BLaER1 treated with 17β-estradiol and CSF1 and Interleukin-3, amounts not matched to agents 10 nM and 100 nM (cell line): Measurements from ENCODE around the gene ELOVL5.

Experiments
- H3K27ac ChIP-seq, 11 experiments: shearing (Covaris generic); formaldehyde crosslinking; 2 replicates each; pipeline ENCODE4 v1.8.1; 2022
- H3K27me3 ChIP-seq, 11 experiments: shearing (Covaris generic); formaldehyde crosslinking; 2 replicates each; pipeline ENCODE4 v1.8.1; 2022
- H3K36me3 ChIP-seq, 11 experiments: shearing (Covaris generic); formaldehyde crosslinking; 2 replicates each; pipeline ENCODE4 v1.8.1; 2022
- H3K4me1 ChIP-seq, 10 experiments: shearing (Covaris generic); formaldehyde crosslinking; 2 replicates each; pipeline ENCODE4 v1.8.1; 2022
- H3K4me2 ChIP-seq, 11 experiments: shearing (Covaris generic); formaldehyde crosslinking; 2 replicates each; pipeline ENCODE4 v1.8.1; 2022
- H3K4me3 ChIP-seq, 10 experiments: shearing (Covaris generic); formaldehyde crosslinking; 2 replicates each; pipeline ENCODE4 v1.8.1; 2022
- H3K9ac ChIP-seq, 11 experiments: shearing (Covaris generic); formaldehyde crosslinking; 2 replicates each; pipeline ENCODE4 v1.8.1; 2022
- H3K9me3 ChIP-seq, 11 experiments: shearing (Covaris generic); formaldehyde crosslinking; replicated peaks in 1 of 11; 2 replicates each; pipeline ENCODE4 v1.8.1; 2022
- H4K20me1 ChIP-seq, 11 experiments: shearing (Covaris generic); formaldehyde crosslinking; 2 replicates each; pipeline ENCODE4 v1.8.1; 2022
- Cebpa-rat ChIP-seq, 11 experiments: shearing (Covaris generic); IDR thresholded peaks; 2 replicates each; pipeline ENCODE4 v1.8.1; 2022

ELOVL5 gene

DNA sequence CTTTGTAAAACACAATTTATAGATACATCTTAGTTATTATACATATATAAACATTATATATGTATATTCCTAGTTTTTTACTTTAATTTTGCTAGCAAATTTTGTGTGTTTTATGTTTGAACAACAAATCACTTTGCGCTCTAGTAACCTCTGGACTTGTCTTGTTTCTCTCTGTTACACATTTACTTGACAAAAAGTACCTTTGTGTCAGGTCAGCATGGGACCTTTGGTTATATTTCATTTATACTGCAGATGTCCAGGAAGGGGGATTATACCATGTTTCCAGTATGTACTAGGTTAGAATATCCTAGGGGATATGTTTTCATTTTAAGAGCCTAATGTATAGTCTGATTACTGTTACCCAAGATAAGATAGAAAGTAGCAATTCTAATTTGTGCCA, 28.5 kb upstream of the ELOVL5 start:
- H3K4me2 ChIP-seq, result no peak overlapping the region
- H3K9me3 ChIP-seq, result peaks cover 0 to 8% (median 0%) of the 10 kb centered on the region in 11 experiments; a peak in 2 of 22 replicates
- no peaks in the 10 kb centered on the region for H4K20me1 ChIP-seq
- no peak for TF ChIP-seq Cebpa-rat (IDR thresholded peaks at IDR 0.05)
- no peak overlapping the region for H3K27ac ChIP-seq
- no peak overlapping the region for H3K4me3 ChIP-seq
- H3K4me1 ChIP-seq, result no peaks in the 10 kb centered on the region
- no peaks in the 10 kb centered on the region for H3K36me3 ChIP-seq
- H3K27me3 ChIP-seq, result no peaks in the 10 kb centered on the region
- no peak overlapping the region for H3K9ac ChIP-seq

DNA sequence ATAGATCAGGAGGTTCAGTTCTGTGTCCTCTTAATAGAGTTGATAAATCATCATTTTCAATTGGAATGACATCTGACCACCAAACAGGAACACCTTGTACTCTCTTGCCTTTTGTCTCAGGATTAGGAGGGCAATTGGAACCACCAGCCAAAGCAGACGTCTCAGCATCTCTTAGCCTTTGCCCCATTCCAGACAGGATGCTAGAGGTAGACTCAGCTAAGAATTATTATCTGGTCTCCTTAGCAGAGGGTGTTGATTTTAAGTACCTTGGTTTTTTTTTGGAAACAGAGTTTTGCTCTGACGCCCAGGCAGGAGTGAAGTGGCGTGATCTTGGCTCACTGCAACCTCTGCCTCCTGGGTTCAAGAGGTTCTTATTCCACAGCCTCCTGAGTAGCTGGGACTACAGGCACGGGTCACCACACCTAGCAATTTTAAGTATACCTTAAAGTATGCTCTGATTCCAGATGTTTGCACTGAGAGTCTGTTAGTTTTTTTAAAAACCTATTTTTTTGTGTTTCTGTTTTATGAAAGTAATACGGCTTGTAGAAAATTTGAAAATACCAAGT, 28.0 kb upstream of the ELOVL5 start:
- Histone ChIP-seq H3K36me3 (no peaks in the 10 kb centered on the region), H3K4me3 (no peak overlapping the region), H3K4me2 (no peak overlapping the region), H3K4me1 (no peaks in the 10 kb centered on the region), H4K20me1 (no peaks in the 10 kb centered on the region), H3K9me3 (peaks cover 0 to 5% (median 0%) of the 10 kb centered on the region in 11 experiments; a peak in 2 of 22 replicates), H3K9ac (no peak overlapping the region), H3K27ac (no peak overlapping the region), H3K27me3 (no peaks in the 10 kb centered on the region)
- TF ChIP-seq Cebpa-rat (IDR thresholded peaks at IDR 0.05), result no peak

DNA sequence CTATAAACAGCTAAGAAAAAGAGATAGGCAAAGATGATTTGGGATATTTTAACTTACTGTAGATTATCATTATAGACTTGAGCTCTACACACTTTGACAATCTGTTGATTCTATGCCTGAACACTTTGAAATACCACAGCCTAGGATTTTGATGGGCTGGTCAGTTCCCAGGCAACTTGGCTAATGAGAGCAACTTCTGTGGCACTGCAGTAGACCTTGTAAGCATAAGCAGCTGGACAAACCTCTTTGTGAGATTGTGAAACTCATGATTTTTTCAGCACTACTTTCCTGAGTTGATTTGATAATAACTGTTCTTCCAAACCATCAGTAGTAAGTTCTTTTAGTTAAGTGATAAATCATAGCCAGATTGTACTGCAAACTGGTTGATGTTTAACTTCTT, 27.1 kb upstream of the ELOVL5 start:
- H3K36me3 ChIP-seq, result no peaks in the 10 kb centered on the region
- H3K4me2 ChIP-seq, result no peak overlapping the region
- TF ChIP-seq Cebpa-rat (IDR thresholded peaks at IDR 0.05), result no peak
- no peaks in the 10 kb centered on the region for H4K20me1 ChIP-seq
- no peaks in the 10 kb centered on the region for H3K4me1 ChIP-seq
- H3K4me3 ChIP-seq, result no peak overlapping the region
- no peaks in the 10 kb centered on the region for H3K27me3 ChIP-seq
- no peaks in the 10 kb centered on the region for H3K9me3 ChIP-seq
- H3K27ac ChIP-seq, result no peak overlapping the region
- no peak overlapping the region for H3K9ac ChIP-seq

DNA sequence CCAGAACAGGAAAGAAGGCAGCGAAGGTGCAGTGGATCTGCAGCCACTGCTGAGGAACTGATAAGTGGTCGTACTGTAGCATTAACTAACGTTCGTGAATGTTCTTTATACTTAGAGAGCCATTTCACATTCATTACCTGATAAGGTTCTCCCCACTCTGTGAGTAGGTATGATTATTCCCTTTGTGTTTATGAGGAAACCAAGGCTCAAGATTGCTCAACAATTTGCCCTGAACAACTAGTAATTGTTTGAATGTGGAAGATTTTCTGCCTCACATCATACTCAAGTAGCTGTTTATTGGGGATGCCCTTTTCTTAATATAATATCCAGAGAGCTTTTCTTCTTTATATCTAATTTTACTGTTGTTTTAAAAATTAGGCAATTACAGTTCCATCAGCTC, 24.9 kb upstream of the ELOVL5 start:
- Histone ChIP-seq H3K27me3 (no peaks in the 10 kb centered on the region), H3K4me2 (no peak overlapping the region), H3K36me3 (no peaks in the 10 kb centered on the region), H3K9me3 (0 out of 22 replicates have a peak, but pooled peaks cover 0 to 3% (median 0%) of the 10 kb centered on the region in 11 experiments), H4K20me1 (no peaks in the 10 kb centered on the region), H3K4me3 (no peak overlapping the region), H3K27ac (no peak overlapping the region), H3K4me1 (no peaks in the 10 kb centered on the region), H3K9ac (no peak overlapping the region)
- TF ChIP-seq Cebpa-rat (IDR thresholded peaks at IDR 0.05), result no peak

DNA sequence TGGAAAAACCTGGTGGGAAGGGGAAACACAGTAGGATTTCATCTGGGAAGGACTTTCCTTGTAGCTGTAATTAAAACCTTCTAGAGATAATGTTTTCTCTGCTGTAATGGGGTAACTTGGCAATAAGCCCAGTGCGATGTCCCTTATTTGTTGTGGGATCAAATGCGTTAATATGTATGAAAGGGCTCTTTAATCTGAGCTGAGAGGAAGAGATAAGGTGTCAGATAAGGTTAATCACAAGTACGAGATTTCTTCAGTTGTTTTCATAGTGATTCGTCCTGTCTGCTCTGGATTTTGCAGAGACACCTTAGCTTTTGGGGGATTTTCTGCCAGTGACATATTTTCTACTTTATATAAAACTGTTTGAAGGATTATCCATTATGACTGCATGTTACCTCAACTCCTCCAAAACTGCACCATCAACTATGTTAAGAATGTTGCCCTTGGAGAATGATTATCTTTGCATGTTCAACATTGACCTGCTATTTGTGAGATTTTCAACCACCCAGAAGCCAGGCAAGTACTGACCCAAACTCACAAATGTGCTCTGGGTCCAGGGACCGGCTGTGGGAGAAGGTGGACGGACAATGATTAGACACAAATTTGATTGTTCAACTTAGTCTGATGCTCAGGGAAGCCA, 21.2 kb upstream of the ELOVL5 start:
- H3K36me3 ChIP-seq, result no peaks in the 10 kb centered on the region
- no peak overlapping the region for H3K9ac ChIP-seq
- H4K20me1 ChIP-seq, result no peaks in the 10 kb centered on the region
- H3K27ac ChIP-seq, result no peak overlapping the region
- H3K4me2 ChIP-seq, result no peak overlapping the region
- H3K27me3 ChIP-seq, result no peaks in the 10 kb centered on the region
- H3K4me3 ChIP-seq, result no peak overlapping the region
- no peaks in the 10 kb centered on the region for H3K4me1 ChIP-seq
- H3K9me3 ChIP-seq, result peaks cover 13 to 33% (median 27%) of the 10 kb centered on the region in 11 experiments; a peak in 21 of 22 replicates
- TF ChIP-seq Cebpa-rat (IDR thresholded peaks at IDR 0.05), result no peak

DNA sequence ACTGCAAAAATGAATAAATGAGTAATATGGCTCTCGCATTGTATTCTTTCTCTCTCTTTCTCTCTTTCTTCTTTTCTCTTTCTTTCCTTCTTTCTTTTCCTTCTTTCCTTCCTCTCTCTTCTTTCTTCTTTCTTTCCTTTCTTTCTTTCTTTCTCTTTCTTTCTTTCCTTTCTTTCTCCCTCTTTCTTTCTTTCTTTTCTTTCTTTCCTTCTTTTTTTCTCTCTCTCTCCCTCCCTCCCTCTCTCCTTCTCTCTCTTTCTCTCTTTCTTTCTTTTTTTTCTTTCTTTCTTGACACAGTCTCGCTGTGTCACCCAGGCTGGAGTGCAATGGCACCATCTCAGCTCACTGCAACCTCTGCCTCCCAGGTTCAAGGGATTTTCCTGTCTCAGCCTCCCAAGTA, 20.3 kb upstream of the ELOVL5 start:
- no peaks in the 10 kb centered on the region for H3K4me1 ChIP-seq

DNA sequence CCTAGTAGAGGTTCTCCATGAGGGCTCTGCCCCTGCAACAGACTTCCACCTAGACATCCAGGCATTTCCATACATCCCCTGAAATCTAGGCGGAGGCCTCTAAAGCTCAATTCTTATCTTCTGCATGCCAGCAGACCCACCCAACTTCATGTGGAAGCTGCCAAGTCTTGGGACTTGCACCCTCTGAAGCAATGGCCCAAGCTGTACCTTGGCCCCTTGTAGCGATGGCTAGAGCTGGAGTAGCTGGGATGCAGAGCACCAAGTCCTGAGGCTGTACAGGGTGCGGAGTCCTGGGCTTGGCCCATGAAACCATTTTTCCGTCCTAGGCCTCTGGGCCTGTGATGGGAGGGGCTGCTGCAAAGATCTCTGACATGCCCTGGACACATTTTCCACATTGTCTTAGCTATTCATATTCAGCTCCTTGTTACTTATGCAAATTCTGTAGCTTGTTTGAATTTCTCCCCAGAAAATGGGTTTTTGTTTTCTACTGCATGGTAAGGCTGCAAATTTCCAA, 17.4 kb upstream of the ELOVL5 start:
- H3K9ac ChIP-seq, result no peak overlapping the region
- TF ChIP-seq Cebpa-rat (IDR thresholded peaks at IDR 0.05), result no peak
- no peak overlapping the region for H3K4me3 ChIP-seq
- peaks cover 25 to 52% (median 45%) of the 10 kb centered on the region in 11 experiments for H3K9me3 ChIP-seq
- H3K4me1 ChIP-seq, result peaks cover 3 to 17% (median 16%) of the 10 kb centered on the region in 10 experiments
- H3K4me2 ChIP-seq, result no peak overlapping the region
- H4K20me1 ChIP-seq, result no peaks in the 10 kb centered on the region
- peaks cover 0 to 5% (median 0%) of the 10 kb centered on the region in 11 experiments; a peak in 1 of 22 replicates for H3K36me3 ChIP-seq
- no peak overlapping the region for H3K27ac ChIP-seq
- no peaks in the 10 kb centered on the region for H3K27me3 ChIP-seq

More for the DNA sequence above, 20.3 kb upstream of the ELOVL5 start:
- H3K4me3 ChIP-seq, result no peak overlapping the region
- no peaks in the 10 kb centered on the region for H3K36me3 ChIP-seq
- H3K9me3 ChIP-seq, result peaks cover 13 to 37% (median 29%) of the 10 kb centered on the region in 11 experiments; a peak in 21 of 22 replicates
- no peak for TF ChIP-seq Cebpa-rat (IDR thresholded peaks at IDR 0.05)
- H3K4me2 ChIP-seq, result no peak overlapping the region
- H3K27me3 ChIP-seq, result no peaks in the 10 kb centered on the region
- no peak overlapping the region for H3K9ac ChIP-seq
- no peak overlapping the region for H3K27ac ChIP-seq
- H4K20me1 ChIP-seq, result no peaks in the 10 kb centered on the region

DNA sequence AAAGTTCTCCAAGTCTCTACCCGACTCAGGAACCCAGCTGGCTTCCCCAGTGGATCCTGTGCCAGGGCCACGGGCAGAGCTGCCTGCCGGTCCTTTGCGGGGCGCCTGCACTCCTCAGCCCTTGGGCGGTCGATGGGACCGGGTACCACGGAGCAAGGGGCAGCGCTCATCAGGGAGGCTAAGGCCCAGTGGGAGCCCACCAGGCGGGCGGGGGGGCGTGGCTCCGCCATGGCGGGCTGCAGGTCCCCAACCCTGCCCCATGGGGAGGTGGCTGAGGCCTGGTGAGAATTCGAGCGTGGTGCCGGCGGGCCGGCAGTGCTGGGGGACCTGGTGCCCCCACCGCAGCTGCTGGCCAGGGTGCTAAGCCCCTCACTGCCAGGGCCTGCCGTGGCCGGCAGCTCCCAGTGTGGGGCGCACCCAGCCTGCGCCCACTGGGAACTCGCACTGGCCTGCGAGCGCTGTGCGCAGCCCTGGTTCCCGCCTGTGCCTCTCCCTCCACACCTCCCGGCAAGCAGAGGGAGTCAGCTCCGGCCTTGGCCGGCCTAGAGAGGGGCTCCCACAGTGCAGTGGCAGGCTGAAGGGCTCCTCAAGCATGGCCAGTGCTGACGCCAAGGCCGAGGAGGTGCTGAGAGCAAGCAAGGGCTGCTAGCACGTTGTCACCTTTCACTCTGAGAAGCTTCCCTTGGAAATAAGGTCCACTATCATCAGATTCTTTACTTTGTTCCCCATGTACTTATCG, 14.8 kb upstream of the ELOVL5 start:
- Histone ChIP-seq H4K20me1 (no peaks in the 10 kb centered on the region), H3K4me1 (peaks cover 19 to 41% (median 34%) of the 10 kb centered on the region in 10 experiments), H3K9me3 (peaks cover 25 to 52% (median 45%) of the 10 kb centered on the region in 11 experiments), H3K4me3 (peak overlapping the region in 1 of 10 experiments; percentile 33; a peak in 1 of 20 replicates), H3K27me3 (no peaks in the 10 kb centered on the region), H3K9ac (no peak overlapping the region), H3K36me3 (peaks cover 0 to 5% (median 0%) of the 10 kb centered on the region in 11 experiments; a peak in 1 of 22 replicates), H3K4me2 (no peak overlapping the region), H3K27ac (peak overlapping the region in 5 of 11 experiments; percentile 27 to 99 (median 97); a peak in 9 of 22 replicates)
- TF ChIP-seq Cebpa-rat (IDR thresholded peaks at IDR 0.05), result no peak

DNA sequence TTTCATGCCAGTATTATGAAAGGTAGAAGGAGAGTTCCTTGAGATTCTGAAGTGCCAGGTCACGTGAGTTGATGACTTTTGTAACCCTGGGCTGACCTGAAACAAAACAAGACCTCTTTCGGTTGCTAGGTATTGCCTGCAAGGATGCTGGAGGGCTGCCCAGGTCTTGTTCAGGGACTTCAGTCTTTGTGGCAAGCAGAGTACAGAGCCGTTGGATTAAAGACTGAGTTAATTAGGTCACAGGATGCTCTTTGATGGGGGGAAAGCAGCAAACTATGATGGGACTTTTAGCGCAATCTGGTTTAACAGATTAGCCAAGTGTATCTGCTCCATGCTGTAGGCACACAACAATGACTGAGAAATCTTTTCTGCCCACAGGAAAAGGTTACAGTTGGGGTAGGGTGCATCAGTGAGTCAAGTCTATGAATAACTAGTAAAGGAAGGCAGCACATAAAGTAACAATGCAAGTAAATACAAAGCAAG, 12.8 kb upstream of the ELOVL5 start:
- H3K4me2 ChIP-seq, result peak overlapping the region; percentile 72 to 98 (median 89); a peak in 21 of 22 replicates

More for the DNA sequence above, 12.8 kb upstream of the ELOVL5 start:
- peaks cover 0 to 5% (median 0%) of the 10 kb centered on the region in 11 experiments; a peak in 1 of 22 replicates for H3K36me3 ChIP-seq
- TF ChIP-seq Cebpa-rat (IDR thresholded peaks at IDR 0.05), result peak in 4 of 11 experiments; percentile 19 to 87 (median 78); a peak in 6 of 22 replicates
- H3K27me3 ChIP-seq, result no peaks in the 10 kb centered on the region
- peaks cover 22 to 40% (median 35%) of the 10 kb centered on the region in 11 experiments for H3K9me3 ChIP-seq
- H3K4me3 ChIP-seq, result no peak overlapping the region; a peak in 1 of 20 replicates
- H3K4me1 ChIP-seq, result peaks cover 26 to 50% (median 45%) of the 10 kb centered on the region in 10 experiments
- H3K27ac ChIP-seq, result peak overlapping the region in 9 of 11 experiments; percentile 93 to 99 (median 99); a peak in 18 of 22 replicates
- peak overlapping the region in 8 of 11 experiments; percentile 88 to 98 (median 96); a peak in 13 of 22 replicates for H3K9ac ChIP-seq
- no peaks in the 10 kb centered on the region for H4K20me1 ChIP-seq
